ENCODE measurements around the gene RBM33. TPM values are rescaled to one million over a fixed set of nuclear protein-coding genes. Genes with fewer than 3 reads are reported as not detected.

The RBM33 gene
- total and polyA plus RNA-seq, 9 of the 15 experiments (the other 6 are each of a cell fraction or from before 2014, with no cell fraction given), result 4.4 to 80.7 (median 27.3) TPM

GRCh38 chr7:155660059-155660757 lies 15.7 kb downstream of the RBM33 start (continued):
- TF ChIP-seq RERE (CRISPR knock-in tag; IDR thresholded peaks at IDR 0.05; ENCODE audit: borderline replicate concordance) (no peak), PURB (CRISPR knock-in tag; IDR thresholded peaks at IDR 0.05; ENCODE audit: low read depth) (no peak), ZNF512 (tag; IDR thresholded peaks at IDR 0.05) (no peak), SAP30 (IDR thresholded peaks at IDR 0.05; ENCODE audit: borderline replicate concordance, insufficient read depth, low read depth, low read length, poor library complexity, severe bottlenecking) (no peak), TCF7L2 (IDR thresholded peaks at IDR 0.05; ENCODE audit: low read depth, low read length) (no peak), CBX5 (IDR thresholded peaks at IDR 0.05; ENCODE audit: borderline replicate concordance, low read depth) (no peak), ZNF282 (CRISPR knock-in tag; IDR thresholded peaks at IDR 0.05) (no peak), FOXJ2 (tag; IDR thresholded peaks at IDR 0.05) (no peak), SUPT5H (IDR thresholded peaks at IDR 0.05) (no peak), ILK (tag; IDR thresholded peaks at IDR 0.05; ENCODE audit: borderline replicate concordance, low read depth) (no peak), FOXK1 (CRISPR knock-in tag; IDR thresholded peaks at IDR 0.05; ENCODE audit: borderline replicate concordance) (no peak), LARP7 (IDR thresholded peaks at IDR 0.05) (no peak), THAP7 (CRISPR knock-in tag; IDR thresholded peaks at IDR 0.05) (no peak), LCOR (CRISPR knock-in tag; IDR thresholded peaks at IDR 0.05) (peak; percentile 54; the same call in 1 of the 2 replicates), ZBTB26 (CRISPR knock-in tag; IDR thresholded peaks at IDR 0.05) (no peak), ATF7 (IDR thresholded peaks at IDR 0.05) (peak; percentile 55; the same call in 1 of the 2 replicates), ZNF316 (IDR thresholded peaks at IDR 0.05) (peak; percentile 72), SMAD1 (IDR thresholded peaks at IDR 0.05; ENCODE audit: low read depth, low read length, partially characterized antibody) (no peak), HCFC1 (IDR thresholded peaks at IDR 0.05; ENCODE audit: low read depth, low read length) (no peak), POU5F1 (IDR thresholded peaks at IDR 0.05; ENCODE audit: borderline replicate concordance, low read depth, low read length, partially characterized antibody) (no peak), GATAD2B (IDR thresholded peaks at IDR 0.05; ENCODE audit: borderline replicate concordance) (no peak)

Measured in K562 (cell line).